SIG-M5 treated with dmso at 0.1 percent for 504 hours (cell line): ENCODE results near the gene UPP1.

Source experiments
- DNase-seq: peaks from one replicate; lab custom pipeline; 2025; ENCODE audit not compliant: unreplicated experiment; lab: John Stamatoyannopoulos, UW

The UPP1 gene

GRCh38 chr7:48085433-48085791, 3.7 kb upstream of the UPP1 start:
- no peak for DNase-seq

DNA sequence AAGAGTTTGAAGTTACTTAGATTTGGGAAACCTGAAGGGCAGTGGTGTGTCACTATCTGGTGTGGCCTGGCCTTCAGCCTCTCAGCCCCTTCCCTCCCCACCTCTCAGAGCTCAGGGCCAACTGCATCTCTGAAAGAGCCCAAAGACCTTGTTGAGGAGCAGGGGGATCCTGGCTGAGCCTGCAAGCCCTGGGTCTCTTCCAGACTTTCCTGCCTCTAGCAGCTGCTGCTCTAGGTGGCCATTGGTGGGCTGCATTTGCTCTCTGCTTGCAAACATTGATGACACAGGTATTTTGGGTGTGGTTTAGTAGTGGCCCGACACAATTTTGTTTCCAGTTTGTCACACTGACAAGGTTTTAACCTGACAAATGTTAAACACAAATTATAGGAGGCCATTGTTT, 3.1 kb upstream of the UPP1 start:
- no peak for DNase-seq

DNA sequence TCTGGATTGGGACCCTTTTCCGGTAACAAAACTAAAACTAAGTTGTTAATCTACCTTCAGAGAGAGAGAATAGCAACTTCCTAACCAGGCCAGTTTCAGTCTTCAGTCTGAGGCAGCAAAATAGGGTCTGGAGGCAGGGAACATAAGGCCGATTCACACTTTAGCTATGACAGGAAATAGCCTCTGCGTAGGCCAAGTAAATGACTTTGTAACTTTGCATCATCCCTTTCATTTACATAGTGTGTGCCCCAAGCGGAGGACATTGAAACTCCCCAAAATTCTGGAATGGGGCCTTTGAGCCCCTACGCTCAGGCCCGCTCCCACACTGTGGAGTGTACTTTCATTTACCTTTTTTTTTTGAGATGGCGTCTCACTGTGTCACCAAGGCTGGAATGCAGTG, 1.7 kb upstream of the UPP1 start:
- DNase-seq = no peak

DNA sequence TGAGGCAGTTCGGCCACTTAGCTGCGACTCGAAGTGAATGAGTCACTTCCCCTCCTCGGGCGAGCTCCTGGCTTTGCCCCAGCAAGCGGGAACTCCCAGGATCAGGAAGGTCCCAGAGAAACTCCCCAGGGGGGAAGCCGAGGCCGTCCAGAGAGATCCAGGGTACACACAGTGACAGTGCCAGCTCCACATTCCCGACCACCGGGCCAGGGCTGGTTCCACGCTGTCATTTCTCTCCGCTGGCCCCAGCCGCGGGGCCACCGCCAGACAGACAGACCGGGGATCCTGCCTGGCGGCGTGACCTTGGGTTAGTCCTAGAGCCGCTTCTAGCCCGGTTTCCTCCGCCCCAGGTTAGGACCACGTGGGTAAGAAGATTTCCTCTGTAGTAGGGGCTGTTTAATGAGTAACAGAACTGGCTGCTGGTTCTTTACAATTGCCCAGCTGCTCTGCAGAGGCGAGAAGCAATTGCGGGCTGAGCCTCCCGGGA, 463 bp upstream of the UPP1 start:
- peak; percentile 91 for DNase-seq

GRCh38 chr7:48090095-48090805, 1.2 kb downstream of the UPP1 start:
- no peak for DNase-seq

GRCh38 chr7:48091506-48092433, 2.7 kb downstream of the UPP1 start:
- DNase-seq = no peak

DNA sequence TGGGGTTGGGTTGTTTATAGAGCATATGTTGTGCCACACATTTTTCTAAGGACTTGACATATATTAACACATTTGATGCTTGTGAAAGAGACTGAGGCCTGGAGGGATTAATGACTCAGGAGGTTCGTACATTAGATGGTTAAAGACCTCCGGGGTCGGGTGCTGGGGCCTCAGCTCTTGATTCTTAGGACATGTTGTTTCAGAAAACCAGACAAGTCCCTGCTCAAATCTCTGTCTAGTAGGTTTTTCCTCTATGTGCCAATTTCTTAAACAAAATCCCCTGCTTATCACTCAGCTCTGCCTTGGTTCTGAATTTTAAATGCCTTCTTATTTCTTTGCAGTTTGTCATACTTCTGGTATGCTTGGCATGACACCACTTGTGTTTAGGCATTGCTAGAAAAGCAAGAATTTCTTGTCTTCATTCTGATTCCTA, 5.8 kb downstream of the UPP1 start:
- DNase-seq = peak; percentile 13

GRCh38 chr7:48096273-48096672, 7.2 kb downstream of the UPP1 start:
- peak; percentile 4 for DNase-seq

GRCh38 chr7:48097521-48098231, 8.6 kb downstream of the UPP1 start:
- DNase-seq = peak; percentile 3

DNA sequence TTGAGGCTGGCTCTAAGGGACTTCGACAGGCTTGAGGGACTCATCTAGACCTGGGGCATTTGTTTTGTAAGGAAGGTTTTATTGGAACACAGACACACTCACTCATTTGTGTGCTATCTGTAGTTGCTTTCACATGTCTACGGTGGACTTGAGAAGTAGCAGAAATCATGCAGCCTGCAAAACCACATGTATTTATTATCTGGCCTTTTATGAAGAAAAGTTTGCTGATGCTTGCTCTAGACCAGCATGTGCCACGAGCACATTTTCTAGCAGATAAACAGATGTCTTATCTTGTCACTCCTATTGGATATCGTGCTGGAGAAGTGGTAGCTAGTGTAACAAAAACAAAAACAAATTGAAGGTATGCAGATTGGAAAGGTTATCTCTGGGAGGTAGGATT, 9.8 kb downstream of the UPP1 start:
- no peak for DNase-seq

DNA sequence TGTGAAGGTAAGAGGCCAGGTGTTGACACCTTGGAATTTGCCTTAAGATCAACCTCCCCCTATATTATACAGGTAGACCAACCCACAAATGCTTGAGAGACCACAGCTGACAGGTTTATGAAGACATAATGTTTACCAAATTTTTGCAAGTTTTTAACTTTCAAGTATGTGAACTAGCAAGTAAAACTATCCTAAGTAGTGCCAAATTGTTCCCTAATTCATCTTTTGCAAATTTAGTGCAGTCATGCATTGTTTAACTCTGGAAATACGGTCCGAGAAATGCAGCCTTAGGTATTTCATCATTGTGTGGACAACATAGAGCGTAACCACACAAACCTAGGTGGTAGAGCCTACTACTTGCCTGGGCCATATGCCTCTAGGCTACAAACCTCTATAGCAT, 10.7 kb downstream of the UPP1 start:
- DNase-seq = no peak

GRCh38 chr7:48101352-48101751, 12.3 kb downstream of the UPP1 start:
- no peak for DNase-seq

DNA sequence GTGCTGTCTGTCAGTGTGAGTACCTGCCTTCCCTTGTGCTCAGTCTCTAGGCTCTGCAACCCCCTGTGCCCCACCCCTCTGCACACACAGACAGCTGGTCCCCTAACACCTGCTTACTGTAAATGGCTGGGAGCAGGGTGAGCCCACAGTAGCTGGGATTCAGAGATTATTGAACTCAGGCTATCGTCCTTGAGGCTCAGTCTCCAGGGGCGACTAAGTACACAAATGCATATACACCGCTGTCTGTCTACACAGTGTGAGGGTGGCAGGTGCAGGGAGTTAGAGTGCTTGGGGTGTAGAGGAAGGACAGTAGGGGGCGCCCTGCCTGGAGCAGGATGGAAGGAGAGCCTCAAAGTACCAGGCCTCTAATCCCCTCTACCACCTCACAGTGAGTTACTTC, 12.9 kb downstream of the UPP1 start:
- no peak for DNase-seq

DNA sequence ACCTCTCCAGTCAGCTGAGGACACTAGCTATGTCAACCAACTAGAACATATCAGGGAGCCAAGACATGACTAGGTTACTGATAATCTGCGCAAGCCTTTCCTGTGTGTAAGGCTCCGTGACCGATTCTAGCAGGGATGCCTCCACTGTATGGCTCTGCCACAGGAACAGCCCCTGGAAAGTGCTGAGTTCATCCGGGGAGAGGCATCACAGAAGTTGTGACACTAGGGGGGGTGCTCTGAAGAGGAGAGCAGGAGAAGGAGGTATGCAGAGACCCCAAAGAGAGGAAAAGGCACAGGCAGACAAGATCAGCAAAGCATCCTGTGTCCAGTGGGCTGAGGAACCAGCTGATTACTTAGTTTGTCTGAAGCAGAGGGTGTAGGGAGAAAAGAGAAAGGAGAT, 13.5 kb downstream of the UPP1 start:
- DNase-seq = no peak

- no peak for DNase-seq
These were observed 16.0 kb downstream of the UPP1 start for GRCh38 chr7:48105045-48105444.

- no peak for DNase-seq
These were observed 18.0 kb downstream of the UPP1 start for GRCh38 chr7:48106906-48107659.

- DNase-seq = no peak
These were observed 18.9 kb downstream of the UPP1 start for GRCh38 chr7:48107926-48108472.

- DNase-seq = no peak
These were observed 20.1 kb downstream of the UPP1 start for GRCh38 chr7:48108959-48109847.

DNA sequence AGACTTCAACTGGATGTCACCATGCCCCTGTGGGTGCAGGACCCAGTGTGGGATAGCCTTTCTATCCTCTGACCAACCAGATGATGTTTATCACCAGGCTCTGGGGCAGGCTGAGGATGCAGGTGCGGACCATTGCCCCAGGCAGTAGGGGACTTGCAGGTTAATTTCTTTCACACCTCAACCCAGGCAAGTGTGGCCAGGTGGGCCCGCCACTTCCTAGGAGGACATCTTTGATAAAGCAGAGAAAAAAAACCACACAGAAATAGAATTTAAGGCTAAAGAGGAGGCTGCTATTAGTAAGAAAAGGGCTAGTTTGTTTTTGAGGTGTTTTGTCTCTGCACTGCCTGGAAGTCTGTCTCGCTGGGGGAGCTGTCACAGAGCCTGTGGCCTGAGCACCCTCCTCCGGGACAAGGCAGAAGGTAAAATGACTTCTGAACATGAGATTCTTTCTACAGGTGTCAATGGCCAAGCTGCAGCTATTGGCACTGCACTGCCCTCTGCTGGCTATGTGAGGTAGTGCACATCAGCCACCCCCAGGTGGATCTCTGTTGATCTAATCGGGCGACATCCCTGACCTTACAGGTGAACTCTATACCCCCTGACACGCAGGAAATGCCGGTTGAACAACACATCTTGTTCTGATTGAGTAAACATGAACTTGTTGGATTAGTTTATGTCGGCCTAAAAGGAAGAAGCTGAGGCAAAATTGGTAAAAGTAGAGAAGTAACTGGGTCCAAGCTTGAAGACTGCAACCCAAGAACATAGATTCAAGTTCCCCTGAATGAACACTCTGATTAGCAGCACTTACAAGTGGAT, 21.0 kb downstream of the UPP1 start:
- DNase-seq = peak; percentile 32
